ENCODE results near the gene OR13G1. TPM values are rescaled to one million over a fixed set of nuclear protein-coding genes. Genes with fewer than 3 reads are reported as not detected.
"Not testable (repeated sequence)": the region's sequence is repeated elsewhere in the genome, so short reads cannot be mapped to it uniquely, and the experiment has no call there.

OR13G1 gene
- total RNA-seq (not detected in 2 replicates), polyA plus RNA-seq (not detected in 2 replicates)

- Histone ChIP-seq H3K27me3 (no peaks in the 10 kb centered on the region), H3K4me3 (no peak within 1 kb of the TSS), H3K9me3 (ENCODE audit: low read depth) (no peaks in the 10 kb centered on the region), H3K4me1 (ENCODE audit: low read depth) (no peaks in the 10 kb centered on the region), H3K36me3 (no peaks in the 10 kb centered on the region), H3K27ac (no peak within 1 kb of the TSS)
- no peak for TF ChIP-seq CTCF (IDR thresholded peaks at IDR 0.05; ENCODE audit: low read depth, low read length)
- no peak for DNase-seq (ENCODE audit: low read depth in 1 of 2, low spot score in 1 of 2)
Observed at GRCh38 chr1:247679639-247680038, at the start of gene OR13G1. Gene OR13G1 (minus strand): TSS chr1:247679739. CDS start chr1:247673041, 6,698 bp downstream.

GRCh38 chr1:247721222-247721621 lies 41.7 kb upstream of the OR13G1 start:
- no peak overlapping the region for H3K27ac ChIP-seq
- H3K36me3 ChIP-seq: no peaks in the 10 kb centered on the region
- no peaks in the 10 kb centered on the region for H3K9me3 ChIP-seq (ENCODE audit: low read depth)
- no peaks in the 10 kb centered on the region for H3K27me3 ChIP-seq
- DNase-seq (ENCODE audit: low read depth in 1 of 2, low spot score in 1 of 2): no peak
- TF ChIP-seq CTCF (IDR thresholded peaks at IDR 0.05; ENCODE audit: low read depth, low read length): no peak
- no peak overlapping the region for H3K4me3 ChIP-seq
- H3K4me1 ChIP-seq (ENCODE audit: low read depth): no peaks in the 10 kb centered on the region

GRCh38 chr1:247716546-247716945 lies 37.0 kb upstream of the OR13G1 start, which contains the start of gene OR6F1:
Gene OR6F1 (minus strand): TSS chr1:247716646. CDS start chr1:247712755, 3,891 bp downstream.
- Histone ChIP-seq H3K4me1 (ENCODE audit: low read depth) (no peaks in the 10 kb centered on the region), H3K36me3 (no peaks in the 10 kb centered on the region), H3K4me3 (no peak within 1 kb of the TSS), H3K27ac (no peak within 1 kb of the TSS), H3K27me3 (no peaks in the 10 kb centered on the region), H3K9me3 (ENCODE audit: low read depth) (no peaks in the 10 kb centered on the region)
- no peak for DNase-seq (ENCODE audit: low read depth in 1 of 2, low spot score in 1 of 2)
- no peak for TF ChIP-seq CTCF (IDR thresholded peaks at IDR 0.05; ENCODE audit: low read depth, low read length)

- TF ChIP-seq CTCF (IDR thresholded peaks at IDR 0.05; ENCODE audit: low read depth, low read length): no peak
- H3K36me3 ChIP-seq: no peaks in the 10 kb centered on the region
- no peak for DNase-seq (ENCODE audit: low read depth in 1 of 2, low spot score in 1 of 2)
- H3K27ac ChIP-seq: no peak overlapping the region
- no peak overlapping the region for H3K4me3 ChIP-seq
- H3K27me3 ChIP-seq: no peaks in the 10 kb centered on the region
- no peaks in the 10 kb centered on the region for H3K4me1 ChIP-seq (ENCODE audit: low read depth)
- no peaks in the 10 kb centered on the region for H3K9me3 ChIP-seq (ENCODE audit: low read depth)
Observed at GRCh38 chr1:247713753-247714152, 34.2 kb upstream of the OR13G1 start.

GRCh38 chr1:247710681-247711080 lies 31.1 kb upstream of the OR13G1 start:
- not testable (repeated sequence) for H3K27me3 ChIP-seq; DNase-seq (ENCODE audit: low read depth in 1 of 2, low spot score in 1 of 2); H3K4me3 ChIP-seq; H3K9me3 ChIP-seq (ENCODE audit: low read depth); H3K4me1 ChIP-seq (ENCODE audit: low read depth); H3K36me3 ChIP-seq; H3K27ac ChIP-seq

- no peaks in the 10 kb centered on the region for H3K4me1 ChIP-seq (ENCODE audit: low read depth)
- H3K27me3 ChIP-seq: no peaks in the 10 kb centered on the region
- H3K4me3 ChIP-seq: no peak overlapping the region
- H3K9me3 ChIP-seq (ENCODE audit: low read depth): peaks cover 3% of the 10 kb centered on the region
- no peak for TF ChIP-seq CTCF (IDR thresholded peaks at IDR 0.05; ENCODE audit: low read depth, low read length)
- H3K36me3 ChIP-seq: no peaks in the 10 kb centered on the region
- DNase-seq (ENCODE audit: low read depth in 1 of 2, low spot score in 1 of 2): no peak
- H3K27ac ChIP-seq: no peak overlapping the region
Observed at GRCh38 chr1:247701338-247701737, 21.8 kb upstream of the OR13G1 start.
